Subcutaneous abdominal adipose tissue (tissue), 5 donors: Measurements from ENCODE around the gene TBC1D22A.

ENCODE experiments used
- H3K27ac ChIP-seq: one replicate; pipeline ENCODE4 v1.7.0; 2013; ENCODE audit warnings: low read depth, mild to moderate bottlenecking, inconsistent platforms, low read length, moderate library complexity
- H3K27me3 ChIP-seq, 5 donors: one replicate each; pipeline ENCODE4 v1.7.0; 2013; ENCODE audit warnings: low read length in 5 of 5, inconsistent platforms in 1 of 5; ENCODE audit not compliant: control insufficient read depth in 5 of 5, insufficient read depth in 4 of 5
- H3K36me3 ChIP-seq, 5 donors: one replicate each; pipeline ENCODE4 v1.7.0; 2013; ENCODE audit warnings: low read length in 5 of 5; ENCODE audit not compliant: control insufficient read depth in 5 of 5, insufficient read depth in 5 of 5
- H3K4me1 ChIP-seq, 5 donors: one replicate each; pipeline ENCODE4 v1.7.0; 2013; ENCODE audit warnings: low read length in 5 of 5, mild to moderate bottlenecking in 3 of 5, moderate library complexity in 1 of 5; ENCODE audit not compliant: control insufficient read depth in 5 of 5, insufficient read depth in 5 of 5
- H3K4me3 ChIP-seq, 5 donors: one replicate each; pipeline ENCODE4 v1.7.0; 2013; ENCODE audit warnings: low read length in 5 of 5, low read depth in 1 of 5
- H3K9ac ChIP-seq, 5 donors: one replicate each; pipeline ENCODE4 v1.7.0; 2013; ENCODE audit warnings: low read length in 5 of 5, mild to moderate bottlenecking in 4 of 5, moderate library complexity in 3 of 5
- H3K9me3 ChIP-seq, 5 donors: one replicate each; pipeline ENCODE4 v1.7.0; 2013; ENCODE audit warnings: low read length in 5 of 5; ENCODE audit not compliant: control insufficient read depth in 5 of 5
- donor health status: healthy.
- donor health status: healthy.
- donor health status: healthy.
- donor health status: healthy.
- donor health status: healthy.

TBC1D22A gene

DNA sequence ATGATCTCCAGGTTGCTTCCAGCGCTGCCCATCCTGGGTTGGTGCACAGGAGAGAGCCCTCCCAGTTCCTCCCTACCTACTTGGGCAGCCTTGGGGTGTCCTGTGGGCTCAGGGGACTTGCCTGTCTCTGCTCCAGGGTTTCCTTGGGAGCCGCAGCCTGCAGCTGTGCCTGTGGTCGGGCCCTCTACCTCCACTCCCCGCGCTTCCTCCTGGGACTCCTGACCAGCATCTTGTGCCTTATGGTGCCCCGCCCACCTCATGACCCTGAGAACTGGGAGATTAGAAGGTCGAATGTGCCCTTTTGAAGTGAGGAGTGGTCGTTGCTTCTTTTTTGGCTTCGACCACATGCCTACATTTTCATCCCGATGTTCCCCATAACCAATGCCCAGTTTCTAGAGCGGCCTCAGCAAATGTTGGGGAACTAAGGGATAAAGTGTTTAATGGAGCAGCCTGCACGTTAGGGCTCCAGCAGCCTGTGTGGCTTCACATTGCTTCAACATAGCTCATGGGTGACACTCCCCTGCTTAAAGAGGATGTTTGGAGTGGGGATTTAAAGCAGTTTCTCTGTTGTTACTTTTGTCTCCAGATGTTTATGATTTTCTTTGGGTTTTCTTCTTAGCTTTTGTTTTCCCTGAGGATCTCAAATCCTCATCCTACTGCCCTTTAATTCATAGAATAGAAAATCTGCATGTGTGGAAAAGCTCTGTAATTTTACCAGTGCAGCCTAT lies 248.8 kb downstream of the TBC1D22A start:
- Histone ChIP-seq H3K4me1 (no peaks in the 10 kb centered on the region), H3K9me3 (no peaks in the 10 kb centered on the region), H3K9ac (no peak overlapping the region), H3K4me3 (no peak overlapping the region), H3K27ac (no peak overlapping the region), H3K36me3 (peaks cover 4 to 54% (median 21%) of the 10 kb centered on the region in 5 donors), H3K27me3 (no peaks in the 10 kb centered on the region)

DNA sequence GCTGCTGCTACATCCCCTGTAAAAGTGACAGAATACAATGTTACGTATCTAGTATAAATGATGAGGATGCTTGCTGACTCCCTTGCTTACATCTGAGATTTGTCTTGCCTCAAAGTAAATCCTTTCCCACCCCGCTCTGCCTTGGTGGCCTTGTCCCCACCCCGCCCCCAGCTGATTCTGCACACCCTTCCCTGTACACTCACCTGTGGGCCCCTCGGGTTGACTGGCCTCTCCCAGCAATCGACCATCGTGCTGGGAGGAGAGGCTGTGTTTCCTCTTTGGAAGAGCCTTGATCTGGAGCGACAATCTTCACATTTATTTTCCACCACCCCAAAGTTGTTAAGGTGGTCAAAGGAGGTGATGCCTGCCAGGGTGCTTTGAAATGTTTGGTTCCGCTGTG lies 249.4 kb downstream of the TBC1D22A start:
- no peak overlapping the region for H3K9ac ChIP-seq
- no peaks in the 10 kb centered on the region for H3K27me3 ChIP-seq
- H3K9me3 ChIP-seq, result no peaks in the 10 kb centered on the region
- H3K4me1 ChIP-seq, result no peaks in the 10 kb centered on the region
- no peak overlapping the region for H3K4me3 ChIP-seq
- peaks cover 4 to 54% (median 19%) of the 10 kb centered on the region in 5 donors for H3K36me3 ChIP-seq
- H3K27ac ChIP-seq, result no peak overlapping the region

DNA sequence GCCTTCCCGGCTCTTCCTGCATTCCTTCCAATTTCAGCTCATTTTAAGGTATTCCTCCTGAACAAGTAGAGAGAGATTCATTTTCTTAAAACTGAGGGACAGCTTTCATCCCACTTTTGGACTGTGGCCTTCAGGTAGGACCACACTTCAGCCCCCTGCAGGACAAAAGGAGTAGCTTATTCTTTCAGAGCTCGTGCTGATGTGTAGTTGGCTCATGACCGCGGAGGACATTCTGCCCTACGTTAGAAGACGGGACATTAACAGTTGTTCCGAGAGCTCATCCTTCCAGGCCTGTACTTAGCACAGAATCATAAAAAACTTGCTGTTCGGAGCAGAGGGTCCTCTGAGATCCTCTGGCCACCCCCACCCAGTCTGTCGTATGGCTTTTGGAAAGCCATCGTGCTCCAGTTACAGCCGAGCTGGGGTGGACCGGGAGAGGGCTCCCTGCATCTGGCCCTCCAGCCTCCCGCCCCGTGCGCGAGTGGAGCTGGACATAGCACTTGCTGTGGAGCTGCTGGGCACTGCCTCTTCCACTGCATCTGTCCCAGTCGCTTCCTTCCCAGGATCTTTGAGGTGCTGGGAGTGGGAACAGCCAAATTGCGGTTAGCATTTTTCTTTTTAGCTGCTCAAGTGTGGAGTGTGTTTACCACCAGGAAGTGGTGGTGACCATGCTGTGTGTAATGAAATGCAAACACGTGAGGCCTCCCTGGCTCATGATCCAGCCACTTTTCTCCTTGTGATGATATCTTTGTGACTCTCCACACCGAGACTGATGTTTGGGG lies 250.3 kb downstream of the TBC1D22A start:
- Histone ChIP-seq H3K27me3 (no peaks in the 10 kb centered on the region), H3K9ac (no peak overlapping the region), H3K9me3 (no peaks in the 10 kb centered on the region), H3K4me3 (no peak overlapping the region), H3K36me3 (peaks cover 4 to 50% (median 16%) of the 10 kb centered on the region in 5 donors), H3K27ac (no peak overlapping the region), H3K4me1 (no peaks in the 10 kb centered on the region)

DNA sequence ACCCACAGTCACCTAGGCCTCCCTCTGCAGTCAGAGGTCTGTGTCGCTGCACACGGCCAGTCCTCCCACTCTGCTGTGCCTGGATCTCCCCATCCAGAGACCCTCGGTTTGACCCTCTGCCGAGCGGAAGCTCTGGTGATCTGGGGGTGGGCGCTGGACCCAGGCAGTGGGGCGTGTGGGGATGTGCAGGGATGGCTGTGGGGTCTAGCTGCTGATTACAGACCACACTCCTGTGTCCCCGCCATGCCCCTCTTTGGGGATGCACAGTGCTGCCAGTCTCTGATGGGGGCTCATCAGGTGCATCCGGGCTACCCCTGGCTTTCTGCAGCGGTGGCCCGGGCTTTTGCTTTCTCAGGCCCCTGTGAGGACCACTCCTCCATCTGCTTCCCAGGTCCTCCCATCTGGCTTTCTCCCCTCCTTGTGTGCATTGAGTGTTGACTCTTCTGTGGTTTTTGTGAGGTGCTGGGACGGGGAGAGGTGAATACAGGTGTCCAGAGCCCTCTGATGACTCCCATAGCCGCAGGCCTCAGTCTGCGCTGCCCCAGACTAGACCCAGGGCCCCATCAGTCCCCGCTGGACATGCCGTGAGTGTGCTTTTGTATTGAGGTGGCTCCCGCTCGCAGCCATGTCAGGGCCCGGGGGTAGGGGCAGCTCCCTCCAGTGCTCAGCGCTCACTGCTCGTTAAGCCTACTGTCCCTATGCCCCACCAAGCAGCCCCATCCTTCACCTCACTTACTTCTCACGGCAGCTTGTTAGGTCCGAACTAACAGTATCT lies 251.6 kb downstream of the TBC1D22A start:
- H3K9me3 ChIP-seq, result no peaks in the 10 kb centered on the region
- no peak overlapping the region for H3K27ac ChIP-seq
- no peaks in the 10 kb centered on the region for H3K4me1 ChIP-seq
- H3K36me3 ChIP-seq, result peaks cover 4 to 42% (median 15%) of the 10 kb centered on the region in 5 donors
- H3K27me3 ChIP-seq, result no peaks in the 10 kb centered on the region
- no peak overlapping the region for H3K4me3 ChIP-seq
- H3K9ac ChIP-seq, result no peak overlapping the region

DNA sequence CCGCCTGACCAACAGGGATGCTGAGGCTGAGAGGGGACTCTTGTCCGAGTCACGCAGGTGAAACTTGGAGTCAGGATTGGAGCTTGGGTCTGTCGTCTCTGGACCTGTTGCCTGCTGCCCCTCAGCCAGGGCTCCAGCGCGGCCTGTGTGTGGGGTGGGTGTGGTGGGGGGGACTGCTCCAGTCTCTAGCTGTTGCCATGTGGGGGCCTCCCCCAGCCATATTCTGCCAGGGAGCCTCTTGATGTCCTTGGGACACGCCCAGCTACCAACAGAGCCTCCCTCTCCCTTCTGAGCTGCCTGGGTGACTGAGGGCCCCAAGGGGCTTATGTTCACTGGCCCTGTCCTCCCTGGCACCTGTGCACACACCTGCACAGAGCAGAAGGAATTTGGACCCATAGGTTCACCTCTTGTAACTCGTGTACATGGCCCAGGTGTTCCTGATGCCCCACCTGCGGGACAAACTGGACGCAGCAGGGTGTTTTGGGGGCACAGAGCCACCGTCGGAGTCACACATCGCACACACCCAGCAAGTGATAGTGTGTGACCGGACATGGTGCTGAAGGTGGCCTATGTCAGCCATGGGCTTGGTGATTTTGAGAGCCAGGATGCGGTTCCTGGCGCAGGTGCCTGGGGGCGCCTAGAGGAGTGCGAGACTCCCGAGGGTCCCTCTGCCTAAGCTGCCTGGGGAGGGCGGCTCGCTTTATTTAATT lies 252.3 kb downstream of the TBC1D22A start:
- Histone ChIP-seq H3K27me3 (no peaks in the 10 kb centered on the region), H3K36me3 (peaks cover 0 to 36% (median 8%) of the 10 kb centered on the region in 5 donors)

DNA sequence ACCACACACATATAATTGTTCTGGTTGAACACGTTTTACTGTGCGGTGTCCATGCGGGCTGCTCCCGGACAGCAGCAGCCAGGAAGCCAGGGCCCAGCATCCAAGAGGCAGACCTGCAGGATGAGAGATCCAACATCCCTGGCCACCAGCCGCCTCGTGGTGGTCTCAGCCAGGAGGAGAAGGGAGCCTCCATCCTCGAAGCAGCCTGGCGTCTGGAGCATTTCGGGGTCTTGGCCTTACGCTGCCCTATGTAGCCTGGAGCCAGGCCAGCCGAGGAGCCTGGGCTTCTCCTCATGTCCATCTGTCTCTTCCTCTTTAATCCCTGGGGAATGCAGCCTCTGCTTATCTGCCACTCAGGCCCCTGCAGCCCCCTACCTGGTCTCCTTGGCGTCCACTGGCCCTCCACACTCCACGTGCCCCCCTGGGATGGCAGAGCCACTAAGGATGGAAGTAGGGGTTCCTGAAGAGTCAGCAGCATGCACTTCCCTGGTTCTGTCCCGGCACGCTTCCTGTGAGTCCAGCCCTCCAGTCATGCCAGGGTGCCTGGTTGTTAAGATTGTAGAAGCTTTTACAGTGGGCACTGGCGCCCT lies 253.2 kb downstream of the TBC1D22A start:
- Histone ChIP-seq H3K4me3 (no peak overlapping the region), H3K4me1 (no peaks in the 10 kb centered on the region), H3K36me3 (peaks cover 0 to 34% (median 5%) of the 10 kb centered on the region in 5 donors), H3K9me3 (no peaks in the 10 kb centered on the region), H3K27ac (no peak overlapping the region), H3K9ac (no peak overlapping the region), H3K27me3 (no peaks in the 10 kb centered on the region)

More for the DNA sequence above, 252.3 kb downstream of the TBC1D22A start:
- no peaks in the 10 kb centered on the region for H3K4me1 ChIP-seq
- no peaks in the 10 kb centered on the region for H3K9me3 ChIP-seq
- H3K9ac ChIP-seq, result no peak overlapping the region
- no peak overlapping the region for H3K27ac ChIP-seq
- H3K4me3 ChIP-seq, result no peak overlapping the region

DNA sequence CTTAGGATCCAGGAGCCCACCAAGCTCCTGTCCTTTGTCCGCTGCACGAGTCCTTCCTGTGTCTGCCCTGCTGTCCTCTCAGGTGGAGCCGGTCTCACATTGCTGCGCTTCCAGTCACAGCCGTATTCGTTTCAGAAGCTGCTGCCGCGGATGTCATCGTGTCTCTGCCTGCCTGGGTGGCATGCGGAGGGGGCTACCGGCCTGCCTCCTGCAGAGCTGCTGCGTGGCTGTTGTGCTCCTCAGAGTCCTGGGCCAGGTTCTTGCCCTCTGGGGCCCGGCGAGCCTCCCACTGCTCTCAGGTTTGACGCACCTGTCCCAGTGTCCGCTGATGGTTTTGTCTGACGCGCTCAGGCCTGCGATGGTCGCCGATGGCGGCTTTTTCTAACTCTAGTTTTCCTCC lies 254.2 kb downstream of the TBC1D22A start:
- Histone ChIP-seq H3K4me1 (no peaks in the 10 kb centered on the region), H3K9me3 (no peaks in the 10 kb centered on the region), H3K27me3 (no peaks in the 10 kb centered on the region), H3K4me3 (no peak overlapping the region), H3K27ac (no peak overlapping the region), H3K9ac (no peak overlapping the region), H3K36me3 (peaks cover 0 to 34% (median 5%) of the 10 kb centered on the region in 5 donors)

DNA sequence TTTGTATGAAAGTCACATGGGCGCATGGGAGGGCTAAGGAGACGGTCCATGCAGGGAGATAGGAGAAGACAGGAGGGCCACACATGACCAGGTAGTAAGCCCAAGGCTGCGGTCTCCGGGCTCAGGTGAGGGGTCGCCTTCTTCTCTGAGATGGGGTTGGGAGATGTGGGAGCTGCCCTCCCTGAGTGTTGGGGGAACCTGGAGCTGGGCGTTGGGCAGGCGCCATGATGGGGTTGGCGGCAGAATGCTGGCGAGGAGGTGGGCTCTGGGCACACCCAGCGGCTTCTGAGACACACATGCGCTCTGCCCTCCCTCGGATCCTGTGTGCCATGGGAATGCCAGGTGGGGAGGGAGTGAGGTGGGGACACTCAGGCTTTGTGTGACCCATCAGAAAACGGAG lies 254.8 kb downstream of the TBC1D22A start:
- H3K27me3 ChIP-seq, result no peaks in the 10 kb centered on the region
- no peak overlapping the region for H3K4me3 ChIP-seq

More for the DNA sequence above, 254.8 kb downstream of the TBC1D22A start:
- Histone ChIP-seq H3K27ac (no peak overlapping the region), H3K4me1 (no peaks in the 10 kb centered on the region), H3K9me3 (no peaks in the 10 kb centered on the region), H3K36me3 (peaks cover 0 to 34% (median 5%) of the 10 kb centered on the region in 5 donors), H3K9ac (no peak overlapping the region)
